Measurements from ENCODE around the gene HOPX.

- TF ChIP-seq CTCF (IDR thresholded peaks at IDR 0.05) (no peak), POLR2A (IDR thresholded peaks at IDR 0.05) (peak; percentile 97)
These were observed at the start of gene HOPX for GRCh38 chr4:56681158-56681852.
